H9 (cell line): ENCODE data around the gene COMMD10. TPM values are rescaled to one million over a fixed set of nuclear protein-coding genes. Genes with fewer than 3 reads are reported as not detected.

Experiments
- DNase-seq: peaks from one replicate; pipeline ENCODE4 v3.0.0-alpha.2; 2017
- H2AFZ ChIP-seq: one replicate; pipeline ENCODE4 v1.6.1; 2013; ENCODE audit warnings: mild to moderate bottlenecking, low read length, control low read depth, moderate library complexity
- H2AK5ac ChIP-seq: 2 replicates; pipeline ENCODE4 v1.6.1; 2013; ENCODE audit warnings: low read length, control low read depth, mixed read lengths; ENCODE audit not compliant: insufficient read length
- H2BK120ac ChIP-seq: one replicate; pipeline ENCODE4 v1.6.1; 2013; ENCODE audit warnings: low read depth, mild to moderate bottlenecking, low read length, control low read depth, inconsistent platforms; ENCODE audit not compliant: poor library complexity, severe bottlenecking
- H2BK12ac ChIP-seq: 2 replicates; pipeline ENCODE4 v1.6.1; 2013; ENCODE audit warnings: low read length, control low read depth, mixed read lengths, low read depth; ENCODE audit not compliant: insufficient read length
- H2BK15ac ChIP-seq: 2 replicates; pipeline ENCODE4 v1.6.1; 2013; ENCODE audit warnings: low read depth, low read length, control low read depth
- H2BK20ac ChIP-seq: one replicate; pipeline ENCODE4 v1.6.1; 2013; ENCODE audit warnings: low read depth, mild to moderate bottlenecking, low read length, control low read depth, inconsistent platforms; ENCODE audit not compliant: poor library complexity, severe bottlenecking
- H2BK5ac ChIP-seq: 2 replicates; pipeline ENCODE4 v1.6.1; 2013; ENCODE audit warnings: low read length, control low read depth, mixed read lengths; ENCODE audit not compliant: insufficient read length
- H3K14ac ChIP-seq: 2 replicates; pipeline ENCODE4 v1.6.1; 2013; ENCODE audit warnings: low read length, control low read depth; ENCODE audit not compliant: insufficient read depth
- H3K18ac ChIP-seq: 2 replicates; pipeline ENCODE4 v1.6.1; 2013; ENCODE audit warnings: low read depth, mild to moderate bottlenecking, mixed read lengths, low read length, control low read depth; ENCODE audit not compliant: insufficient read length
- H3K23ac ChIP-seq: 2 replicates; pipeline ENCODE4 v1.6.1; 2013; ENCODE audit warnings: low read length, control low read depth, mixed read lengths, low read depth; ENCODE audit not compliant: insufficient read length
- H3K23me2 ChIP-seq: 2 replicates; pipeline ENCODE4 v1.6.1; 2013; ENCODE audit warnings: low read depth, mild to moderate bottlenecking, mixed read lengths, low read length, control low read depth; ENCODE audit not compliant: insufficient read length, poor library complexity, severe bottlenecking
- H3K27ac ChIP-seq: 2 replicates; pipeline ENCODE4 v1.5.1; 2013; ENCODE audit warnings: low read length, control low read depth, mixed read lengths, low read depth; ENCODE audit not compliant: insufficient read length
- H3K27me3 ChIP-seq: 2 replicates; pipeline ENCODE4 v1.6.1; 2013; ENCODE audit warnings: low read length, control low read depth, inconsistent platforms; ENCODE audit not compliant: insufficient read depth
- H3K4ac ChIP-seq: 2 replicates; pipeline ENCODE4 v1.6.1; 2013; ENCODE audit warnings: low read depth, mild to moderate bottlenecking, control low read depth, inconsistent platforms, low read length, moderate library complexity
- H3K4me1 ChIP-seq: 2 replicates; pipeline ENCODE4 v1.6.1; 2013; ENCODE audit warnings: low read length, control low read depth, inconsistent platforms; ENCODE audit not compliant: insufficient read depth
- H3K4me2 ChIP-seq: 2 replicates; pipeline ENCODE4 v1.6.1; 2013; ENCODE audit warnings: low read length, control low read depth, mixed read lengths; ENCODE audit not compliant: insufficient read length, insufficient read depth
- H3K56ac ChIP-seq: 2 replicates; pipeline ENCODE4 v1.6.1; 2013; ENCODE audit warnings: low read depth, mild to moderate bottlenecking, mixed read lengths, low read length, control low read depth; ENCODE audit not compliant: insufficient read length
- H3K79me1 ChIP-seq: 2 replicates; pipeline ENCODE4 v1.6.1; 2013; ENCODE audit warnings: low read depth, mild to moderate bottlenecking, moderate library complexity, low read length, control low read depth, inconsistent platforms; ENCODE audit not compliant: insufficient read depth, poor library complexity, severe bottlenecking
- H3K79me2 ChIP-seq: 2 replicates; pipeline ENCODE4 v1.6.1; 2013; ENCODE audit warnings: low read length, control low read depth, inconsistent platforms; ENCODE audit not compliant: insufficient read depth
- H3K9ac ChIP-seq: 2 replicates; pipeline ENCODE4 v1.6.1; 2013; ENCODE audit warnings: low read length, control low read depth, mixed read lengths; ENCODE audit not compliant: insufficient read length; ENCODE audit errors: extremely low read depth
- H3K9me3 ChIP-seq: one replicate; pipeline ENCODE4 v1.6.1; 2013; ENCODE audit warnings: low read depth, low read length, inconsistent platforms; ENCODE audit not compliant: control insufficient read depth
- H3T11ph ChIP-seq: one replicate; pipeline ENCODE4 v1.6.1; 2013; ENCODE audit warnings: mild to moderate bottlenecking, low read length, control low read depth, inconsistent platforms
- H4K20me1 ChIP-seq: one replicate; pipeline ENCODE4 v1.6.1; 2013; ENCODE audit not compliant: control insufficient read depth, insufficient read length, insufficient read depth
- H4K5ac ChIP-seq: 2 replicates; pipeline ENCODE4 v1.6.1; 2013; ENCODE audit warnings: low read depth, mild to moderate bottlenecking, mixed read lengths, low read length, control low read depth; ENCODE audit not compliant: insufficient read length
- H4K8ac ChIP-seq: replicated peaks from 2 replicates; pipeline ENCODE4 v1.6.1; 2013; ENCODE audit warnings: low read length, control low read depth, mixed read lengths, low read depth; ENCODE audit not compliant: insufficient read length
- H4K91ac ChIP-seq: 2 replicates; pipeline ENCODE4 v1.6.1; 2013; ENCODE audit warnings: low read depth, mild to moderate bottlenecking, moderate library complexity, mixed read lengths, low read length, control low read depth; ENCODE audit not compliant: insufficient read length
- H3K27ac Mint-ChIP-seq, 3 experiments: 2 replicates in 2 of 3; 3 replicates in 1 of 3; pipeline ENCODE4 v1.8.0; 2020 to 2021; ENCODE audit warnings: mixed read lengths in 3 of 3, mild to moderate bottlenecking in 1 of 3, moderate library complexity in 1 of 3
- H3K27me3 Mint-ChIP-seq: 2 replicates; pipeline ENCODE4 v1.8.0; 2021; ENCODE audit warnings: low read depth, mild to moderate bottlenecking, moderate library complexity, mixed read lengths
- H3K36me3 Mint-ChIP-seq, 3 experiments: 2 replicates in 2 of 3; 3 replicates in 1 of 3; pipeline ENCODE4 v1.8.0; 2020 to 2021; ENCODE audit warnings: low read depth in 3 of 3, mixed read lengths in 3 of 3; ENCODE audit not compliant: insufficient read depth in 1 of 3
- H3K4me1 Mint-ChIP-seq, 2 experiments: 2 replicates each; pipeline ENCODE4 v1.8.0; 2020; ENCODE audit warnings: mixed read lengths in 2 of 2
- H3K4me3 Mint-ChIP-seq, 2 experiments: 2 replicates in 1 of 2; 3 replicates in 1 of 2; pipeline ENCODE4 v1.8.0; 2020 to 2021; ENCODE audit warnings: mild to moderate bottlenecking in 2 of 2, mixed read lengths in 2 of 2, moderate library complexity in 1 of 2
- H3K9me3 Mint-ChIP-seq, 2 experiments: 2 replicates in 1 of 2; 3 replicates in 1 of 2; pipeline ENCODE4 v1.8.0; 2020; ENCODE audit warnings: mild to moderate bottlenecking in 2 of 2, mixed read lengths in 2 of 2, moderate library complexity in 1 of 2
- CTCF ChIP-seq: fragments of 200-600 bp; sonication (generic); conservative IDR thresholded peaks from 3 replicates; pipeline ENCODE4 v1.8.0; 2021; ENCODE audit warnings: antibody characterized with exemption, mild to moderate bottlenecking
- WGBS: extraction: QIAGEN DNeasy Blood & Tissue Kit; methylation state at CpG from one replicate; pipeline ENCODE4 v1.1.7; 2013; ENCODE audit warnings: missing lambda C conversion rate, low lambda C conversion rate, mixed read lengths; ENCODE audit not compliant: insufficient read length; ENCODE audit errors: extremely low coverage; 5-methylcytosine and 5-hydroxymethylcytosine counted together
- total RNA-seq: library from RNA; stranded (reverse); gene quantifications from 2 replicates; pipeline ENCODE4 v1.2.1, GENCODE V29; 2021

COMMD10 gene
- total RNA-seq, 1 experiment from 2014 or later = 33.9 TPM

GRCh38 chr5:116142495-116142894 lies 57.7 kb downstream of the COMMD10 start:
- H3K56ac ChIP-seq = no peak overlapping the region
- no peak overlapping the region for H3K4ac ChIP-seq
- H2BK5ac ChIP-seq = no peak overlapping the region
- H2AK5ac ChIP-seq = no peak overlapping the region
- peak; percentile 50 for TF ChIP-seq CTCF
- H3K27me3 Mint-ChIP-seq = no peaks in the 10 kb centered on the region
- no peak overlapping the region for H2AFZ ChIP-seq
- no peak overlapping the region for H3K27ac ChIP-seq
- H3K9ac ChIP-seq = no peak overlapping the region
- no peak overlapping the region for H3T11ph ChIP-seq
- no peak overlapping the region for H4K91ac ChIP-seq
- no peak overlapping the region for H3K4me3 Mint-ChIP-seq
- no peaks in the 10 kb centered on the region for H3K4me1 Mint-ChIP-seq
- H3K9me3 ChIP-seq = no peaks in the 10 kb centered on the region
- no peaks in the 10 kb centered on the region for H3K9me3 Mint-ChIP-seq
- H3K27me3 ChIP-seq = no peaks in the 10 kb centered on the region
- H3K23me2 ChIP-seq = no peaks in the 10 kb centered on the region
- no peak overlapping the region for H2BK20ac ChIP-seq
- no peak overlapping the region for H4K8ac ChIP-seq
- no peaks in the 10 kb centered on the region for H3K36me3 Mint-ChIP-seq
- H3K27ac Mint-ChIP-seq = no peak overlapping the region
- no peak overlapping the region for H4K5ac ChIP-seq
- no peak overlapping the region for H3K14ac ChIP-seq
- H3K79me2 ChIP-seq = no peaks in the 10 kb centered on the region
- H3K4me1 ChIP-seq = no peaks in the 10 kb centered on the region
- no peak overlapping the region for H2BK12ac ChIP-seq
- H4K20me1 ChIP-seq = no peaks in the 10 kb centered on the region
- H3K79me1 ChIP-seq = no peaks in the 10 kb centered on the region
- H3K18ac ChIP-seq = no peak overlapping the region
- H2BK120ac ChIP-seq = no peak overlapping the region
- DNase-seq = no peak
- no peak overlapping the region for H2BK15ac ChIP-seq
- no peak overlapping the region for H3K4me2 ChIP-seq
- no CpG with 5 or more reads among the region's 3 CpGs for WGBS
- no peak overlapping the region for H3K23ac ChIP-seq
